IMR-90 (cell line): ENCODE measurements around the gene UTP11. TPM values are rescaled to one million over a fixed set of nuclear protein-coding genes. Genes with fewer than 3 reads are reported as not detected.
A peak's percentile ranks its signal among the peaks of the same experiment; 100 is the strongest.

Source experiments
- ATAC-seq: fragments of 200-7000 bp; cut with Tn5 transposase; 2 replicates; pipeline ENCODE4 v1.9.1; 2020; ENCODE audit warnings: low read depth, mild to moderate bottlenecking, moderate library complexity
- BruUV-seq: library from RNA; stranded (reverse); fragments of 400-500 nt; replicated peaks from 2 replicates; lab custom pipeline; 2021; lab: Mats Ljungman, UMichigan
- CTCF ChIA-PET: fragments of 300-600 bp; formaldehyde crosslinking; extraction: SDS; loops from one replicate; lab custom pipeline; 2021; ENCODE audit warnings: antibody characterized with exemption; lab: Yijun Ruan, JAX
- POLR2A ChIA-PET: fragments of 300-600 bp; sonication (Branson Sonifier 250); formaldehyde crosslinking; loops from one replicate; lab custom pipeline; 2022; ENCODE audit warnings: antibody characterized with exemption; ENCODE audit not compliant: unreplicated experiment; lab: Charles Lee
- DNase-seq: peaks from one replicate; pipeline ENCODE4 v3.0.0; 2013
- H2AFZ ChIP-seq: replicated peaks from 2 replicates; pipeline ENCODE3; 2013; ENCODE audit warnings: low read length, mild to moderate bottlenecking; ENCODE audit not compliant: poor library complexity
- H2AK5ac ChIP-seq: 2 replicates; pipeline ENCODE4 v1.6.1; 2013; ENCODE audit warnings: low read depth, low read length, inconsistent platforms
- H2AK9ac ChIP-seq: replicated peaks from 2 replicates; pipeline ENCODE3; 2013; ENCODE audit warnings: mild to moderate bottlenecking, low read depth, low read length, moderate library complexity; ENCODE audit not compliant: poor library complexity
- H2BK120ac ChIP-seq: 2 replicates; pipeline ENCODE4 v1.6.1; 2013; ENCODE audit warnings: low read depth, low read length, inconsistent platforms
- H2BK15ac ChIP-seq: 3 replicates; pipeline ENCODE4 v1.6.1; 2013; ENCODE audit warnings: low read depth, low read length, inconsistent platforms
- H2BK20ac ChIP-seq: 2 replicates; pipeline ENCODE4 v1.6.1; 2013; ENCODE audit warnings: low read depth, mild to moderate bottlenecking, inconsistent platforms, low read length, moderate library complexity
- H2BK5ac ChIP-seq: 2 replicates; pipeline ENCODE4 v1.6.1; 2013; ENCODE audit warnings: mild to moderate bottlenecking, low read depth, low read length, inconsistent platforms; ENCODE audit not compliant: poor library complexity, severe bottlenecking
- H3K14ac ChIP-seq: replicated peaks from 2 replicates; pipeline ENCODE4 v1.6.1; 2013; ENCODE audit warnings: low read depth, low read length, inconsistent platforms
- H3K18ac ChIP-seq: 2 replicates; pipeline ENCODE4 v1.6.1; 2013; ENCODE audit warnings: low read depth, low read length, control low read depth
- H3K23ac ChIP-seq: 2 replicates; pipeline ENCODE4 v1.6.1; 2013; ENCODE audit warnings: low read depth, low read length, inconsistent platforms
- H3K27ac ChIP-seq: 2 replicates; pipeline ENCODE4 v1.5.1; 2013; ENCODE audit warnings: mild to moderate bottlenecking, control low read depth, low read length; ENCODE audit not compliant: insufficient read depth
- H3K27me3 ChIP-seq: 2 replicates; pipeline ENCODE4 v1.6.1; 2013; ENCODE audit warnings: low read length; ENCODE audit not compliant: control insufficient read depth, insufficient read depth
- H3K36me3 ChIP-seq: 2 replicates; pipeline ENCODE4 v1.6.1; 2013; ENCODE audit warnings: low read length, mixed read lengths; ENCODE audit not compliant: control insufficient read depth, insufficient read depth
- H3K4ac ChIP-seq: 2 replicates; pipeline ENCODE4 v1.6.1; 2013; ENCODE audit warnings: low read depth, low read length, inconsistent platforms
- H3K4me1 ChIP-seq: 2 replicates; pipeline ENCODE4 v1.6.1; 2013; ENCODE audit warnings: low read length, mixed read lengths; ENCODE audit not compliant: control insufficient read depth, insufficient read depth
- H3K4me2 ChIP-seq: 2 replicates; pipeline ENCODE4 v1.6.1; 2013; ENCODE audit warnings: low read depth, mild to moderate bottlenecking, control low read depth, low read length, moderate library complexity
- H3K4me3 ChIP-seq: 2 replicates; pipeline ENCODE4 v1.5.1; 2013; ENCODE audit warnings: low read depth, mild to moderate bottlenecking, control low read depth, low read length, moderate library complexity; ENCODE audit not compliant: insufficient read depth
- H3K56ac ChIP-seq: 2 replicates; pipeline ENCODE4 v1.6.1; 2013; ENCODE audit warnings: low read length, inconsistent platforms; ENCODE audit not compliant: insufficient read depth; ENCODE audit errors: extremely low read depth
- H3K79me1 ChIP-seq, 2 experiments: 2 replicates each; pipeline ENCODE4 v1.6.1; 2013; ENCODE audit warnings: low read length in 2 of 2, inconsistent platforms in 1 of 2, low read depth in 1 of 2
- H3K9ac ChIP-seq: 2 replicates; pipeline ENCODE4 v1.6.1; 2013; ENCODE audit warnings: low read depth, low read length, control low read depth
- H3K9me1 ChIP-seq: 2 replicates; pipeline ENCODE4 v1.6.1; 2013; ENCODE audit warnings: low read length, inconsistent platforms; ENCODE audit not compliant: insufficient read depth
- H3K9me3 ChIP-seq: 2 replicates; pipeline ENCODE4 v1.6.1; 2013; ENCODE audit warnings: low read length; ENCODE audit not compliant: control insufficient read depth, insufficient read depth
- H4K20me1 ChIP-seq: 2 replicates; pipeline ENCODE4 v1.6.1; 2013; ENCODE audit warnings: low read length, inconsistent platforms; ENCODE audit not compliant: insufficient read depth
- H4K5ac ChIP-seq: 2 replicates; pipeline ENCODE4 v1.6.1; 2013; ENCODE audit warnings: mild to moderate bottlenecking, low read depth, low read length, control low read depth
- H4K8ac ChIP-seq, 2 experiments: 2 replicates each; pipeline ENCODE4 v1.6.1; 2013; ENCODE audit warnings: low read depth in 2 of 2, low read length in 2 of 2, control low read depth in 1 of 2, inconsistent platforms in 1 of 2
- H4K91ac ChIP-seq: 2 replicates; pipeline ENCODE4 v1.6.1; 2013; ENCODE audit warnings: low read depth, low read length, inconsistent platforms; ENCODE audit not compliant: insufficient read depth
- MXI1 ChIP-seq: IDR thresholded peaks from 2 replicates; pipeline ENCODE4 v1.6.1; 2012; ENCODE audit warnings: low read depth, mild to moderate bottlenecking, low read length, moderate library complexity, borderline replicate concordance
- NFE2L2 ChIP-seq: fragments of 150-350 bp; IDR thresholded peaks from 2 replicates; pipeline ENCODE4 v1.6.1; 2016; ENCODE audit warnings: low read depth, mild to moderate bottlenecking, low read length
- WGBS, 2 experiments: methylation state at CpG; one replicate each; pipeline versions ENCODE4 v1.1.5 to v1.1.7; 2013; ENCODE audit warnings: missing lambda C conversion rate in 2 of 2; ENCODE audit not compliant: insufficient read length in 1 of 2; ENCODE audit errors: extremely low coverage in 2 of 2; 5-methylcytosine and 5-hydroxymethylcytosine counted together
- dilution Hi-C: fragments of 300-500 bp; cut with HindIII; formaldehyde crosslinking; loops from one replicate; pipeline ENCODE4 v1.14.3; 2018; ENCODE audit warnings: low sequenced_read_pairs; ENCODE audit not compliant: unreplicated experiment
- in situ Hi-C: fragments of 300-500 bp; cut with MboI; formaldehyde crosslinking; loops from 3 replicates; pipeline ENCODE4 v1.14.3; 2019; ENCODE audit warnings: low sequenced_read_pairs, inconsistent platforms, mixed read lengths
- intact Hi-C: fragments of 100-400 bp; cut with micrococcal nuclease; formaldehyde crosslinking; loops from 2 replicates; pipeline ENCODE4 v1.10.0; 2022
- polyA plus RNA-seq, 3 experiments: library from polyadenylated mRNA; depleted of rRNA; stranded (reverse); fragments of >200 nt; gene quantifications; 2 replicates each; pipeline ENCODE4 v1.2.3, GENCODE V29; 2012; ENCODE audit warnings: low replicate concordance in 1 of 3
- total RNA-seq: library from RNA; depleted of rRNA; stranded (reverse); fragments of >200 nt; gene quantifications from 2 replicates; pipeline ENCODE4 v1.2.3, GENCODE V29; 2012
- TF ChIP-seq, protein P1 (sequence below): conservative IDR thresholded peaks from 2 replicates; pipeline ENCODE4 v1.5.1; 2012; ENCODE audit warnings: mild to moderate bottlenecking, low read depth, low read length, improper control_type of control experiment

UTP11 gene
- total and polyA plus RNA-seq, 2 of the 4 experiments (the other 2 are of a cell fraction), result 22.0 to 27.8 TPM

DNA sequence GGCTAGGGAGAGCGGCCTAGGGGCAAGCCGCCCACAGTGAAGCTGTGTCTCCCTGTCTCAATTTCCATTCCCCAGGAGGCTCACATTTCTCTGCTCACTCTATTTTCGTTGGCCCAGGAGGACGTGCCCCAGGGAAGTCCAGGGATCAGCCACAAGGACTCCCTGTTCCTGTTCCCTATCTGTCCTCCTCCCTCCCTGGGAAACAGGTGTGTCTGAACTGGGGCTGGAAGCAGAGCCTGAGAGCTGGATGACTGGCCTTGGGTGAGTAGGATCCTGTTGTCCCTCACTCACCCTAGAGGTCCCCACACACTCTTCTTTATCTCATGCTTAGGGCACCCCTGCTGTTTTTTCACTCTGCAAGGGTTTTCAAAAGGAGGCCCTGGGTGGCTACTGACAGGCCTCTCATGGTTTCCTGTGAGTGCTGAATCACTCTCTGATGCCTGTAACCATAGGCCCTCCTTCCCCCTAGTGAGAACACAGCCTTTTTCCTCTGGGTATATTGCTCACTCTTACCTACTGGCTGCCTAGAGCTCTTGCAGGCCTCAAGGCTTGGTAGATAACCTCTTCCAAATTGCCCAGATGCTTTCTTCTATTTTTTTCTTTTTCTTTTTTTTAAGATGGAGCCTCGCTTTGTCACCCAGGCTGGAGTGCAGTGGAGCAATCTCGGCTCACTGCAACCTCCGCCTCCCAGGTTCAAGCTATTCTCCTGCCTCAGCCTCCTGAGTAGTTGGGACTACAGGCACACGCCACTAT, 3.3 kb upstream of the UTP11 start:
- no CpG with 5 or more reads among the region's 8 CpGs for WGBS, 2 experiments
- peak overlapping the region in 1 of 2 experiments; percentile 62; a peak in 2 of 4 replicates for H4K8ac ChIP-seq
- ATAC-seq, result no peak
- no peak overlapping the region for H2AK5ac ChIP-seq
- no peak overlapping the region for H3K4me3 ChIP-seq
- H3K27me3 ChIP-seq, result no peaks in the 10 kb centered on the region
- peaks cover 2% of the 10 kb centered on the region; the same call in 1 of the 2 replicates for H3K4me1 ChIP-seq
- H3K9ac ChIP-seq, result no peak overlapping the region
- DNase-seq, result peak; percentile 78
- H3K9me1 ChIP-seq, result 0 out of 2 replicates have a peak, but pooled peaks cover 2% of the 10 kb centered on the region
- 0 out of 2 replicates have a peak overlapping the region, but pooled peaks have one; percentile 19 for H3K14ac ChIP-seq
- H3K36me3 ChIP-seq, result no peaks in the 10 kb centered on the region
- no TSS peak for BruUV-seq
- H4K5ac ChIP-seq, result peak overlapping the region; percentile 76
- intact Hi-C loops, result no loop called here
- in situ Hi-C loops, result loop anchor here (25.0 kb wide), 3 partner anchors 422 to 1547 kb away; partner anchors contain the start of genes GNL2, MRPS15 and OSCP1
- peak overlapping the region; percentile 68; the same call in 1 of the 3 replicates for H2BK15ac ChIP-seq
- peak overlapping the region; percentile 12 for H2AK9ac ChIP-seq
- TF ChIP-seq NFE2L2 (peak; percentile 42; the same call in 1 of the 2 replicates), MXI1 (no peak)
- TF ChIP-seq, protein P1, sequence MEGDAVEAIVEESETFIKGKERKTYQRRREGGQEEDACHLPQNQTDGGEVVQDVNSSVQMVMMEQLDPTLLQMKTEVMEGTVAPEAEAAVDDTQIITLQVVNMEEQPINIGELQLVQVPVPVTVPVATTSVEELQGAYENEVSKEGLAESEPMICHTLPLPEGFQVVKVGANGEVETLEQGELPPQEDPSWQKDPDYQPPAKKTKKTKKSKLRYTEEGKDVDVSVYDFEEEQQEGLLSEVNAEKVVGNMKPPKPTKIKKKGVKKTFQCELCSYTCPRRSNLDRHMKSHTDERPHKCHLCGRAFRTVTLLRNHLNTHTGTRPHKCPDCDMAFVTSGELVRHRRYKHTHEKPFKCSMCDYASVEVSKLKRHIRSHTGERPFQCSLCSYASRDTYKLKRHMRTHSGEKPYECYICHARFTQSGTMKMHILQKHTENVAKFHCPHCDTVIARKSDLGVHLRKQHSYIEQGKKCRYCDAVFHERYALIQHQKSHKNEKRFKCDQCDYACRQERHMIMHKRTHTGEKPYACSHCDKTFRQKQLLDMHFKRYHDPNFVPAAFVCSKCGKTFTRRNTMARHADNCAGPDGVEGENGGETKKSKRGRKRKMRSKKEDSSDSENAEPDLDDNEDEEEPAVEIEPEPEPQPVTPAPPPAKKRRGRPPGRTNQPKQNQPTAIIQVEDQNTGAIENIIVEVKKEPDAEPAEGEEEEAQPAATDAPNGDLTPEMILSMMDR, result 0 out of 2 replicates have a peak, but pooled peaks have one; percentile 9
- no peak overlapping the region for H3K56ac ChIP-seq
- dilution Hi-C loops, result no loop called here
- H2BK20ac ChIP-seq, result no peak overlapping the region
- ChIA-PET POLR2A (no interaction called here), CTCF (no interaction called here)
- H2BK5ac ChIP-seq, result peak overlapping the region; percentile 29
- H2AFZ ChIP-seq, result peak overlapping the region; percentile 83
- peak overlapping the region; percentile 44; the same call in 1 of the 2 replicates for H2BK120ac ChIP-seq
- H3K79me1 ChIP-seq, result peaks cover 9 to 19% of the 10 kb centered on the region in 2 experiments; a peak in 3 of 4 replicates
- H3K18ac ChIP-seq, result no peak overlapping the region
- no peak overlapping the region for H3K23ac ChIP-seq
- H3K4ac ChIP-seq, result peak overlapping the region; percentile 5; the same call in 1 of the 2 replicates
- H3K9me3 ChIP-seq, result no peaks in the 10 kb centered on the region
- no peak overlapping the region for H3K27ac ChIP-seq
- no peak overlapping the region for H4K91ac ChIP-seq
- H4K20me1 ChIP-seq, result 0 out of 2 replicates have a peak, but pooled peaks cover 8% of the 10 kb centered on the region
- no peak overlapping the region for H3K4me2 ChIP-seq
